HG03066 (cell line): ENCODE measurements around the gene PHF21A.

Experiments used
- ATAC-seq: cut with Tn5 transposase; IDR thresholded peaks from one replicate; pipeline ENCODE4 v1.9.1; 2021; ENCODE audit warnings: low read depth; ENCODE audit not compliant: unreplicated experiment

PHF21A gene

GRCh38 chr11:45890886-45891550 lies 230.2 kb downstream of the PHF21A start:
- no peak for ATAC-seq

- ATAC-seq: no peak
Observed at GRCh38 chr11:45889966-45890365, 231.3 kb downstream of the PHF21A start.

GRCh38 chr11:45889555-45889954 lies 231.7 kb downstream of the PHF21A start:
- ATAC-seq: no peak

- no peak for ATAC-seq
Observed at GRCh38 chr11:45887587-45887986, 233.7 kb downstream of the PHF21A start.

GRCh38 chr11:45886816-45887520 lies 234.3 kb downstream of the PHF21A start:
- ATAC-seq: no peak

GRCh38 chr11:45885921-45886721 lies 235.1 kb downstream of the PHF21A start:
- ATAC-seq: no peak

- peak; percentile 63 for ATAC-seq
Observed at GRCh38 chr11:45885274-45885920, 235.9 kb downstream of the PHF21A start, which contains the start of gene MAPK8IP1. MAPK8IP1 (plus strand) TSS chr11:45885651; CDS start chr11:45885821, 170 bp downstream.

- ATAC-seq: no peak
Observed at GRCh38 chr11:45884596-45885185, 236.6 kb downstream of the PHF21A start.
